ENCODE results near the gene TMEM181.

GRCh38 chr6:158644231-158645063, 84.6 kb downstream of the TMEM181 start, which contains the start of gene DYNLT1:
- TF ChIP-seq, protein P1, sequence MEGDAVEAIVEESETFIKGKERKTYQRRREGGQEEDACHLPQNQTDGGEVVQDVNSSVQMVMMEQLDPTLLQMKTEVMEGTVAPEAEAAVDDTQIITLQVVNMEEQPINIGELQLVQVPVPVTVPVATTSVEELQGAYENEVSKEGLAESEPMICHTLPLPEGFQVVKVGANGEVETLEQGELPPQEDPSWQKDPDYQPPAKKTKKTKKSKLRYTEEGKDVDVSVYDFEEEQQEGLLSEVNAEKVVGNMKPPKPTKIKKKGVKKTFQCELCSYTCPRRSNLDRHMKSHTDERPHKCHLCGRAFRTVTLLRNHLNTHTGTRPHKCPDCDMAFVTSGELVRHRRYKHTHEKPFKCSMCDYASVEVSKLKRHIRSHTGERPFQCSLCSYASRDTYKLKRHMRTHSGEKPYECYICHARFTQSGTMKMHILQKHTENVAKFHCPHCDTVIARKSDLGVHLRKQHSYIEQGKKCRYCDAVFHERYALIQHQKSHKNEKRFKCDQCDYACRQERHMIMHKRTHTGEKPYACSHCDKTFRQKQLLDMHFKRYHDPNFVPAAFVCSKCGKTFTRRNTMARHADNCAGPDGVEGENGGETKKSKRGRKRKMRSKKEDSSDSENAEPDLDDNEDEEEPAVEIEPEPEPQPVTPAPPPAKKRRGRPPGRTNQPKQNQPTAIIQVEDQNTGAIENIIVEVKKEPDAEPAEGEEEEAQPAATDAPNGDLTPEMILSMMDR (conservative IDR thresholded peaks at IDR 0.05 in 1 of 2, IDR thresholded peaks at IDR 0.05 in 1 of 2; ENCODE audit: extremely low read depth in 1 of 2, insufficient read depth in 1 of 2, low read depth in 1 of 2, low read length in 2 of 2), result no peak
- TF ChIP-seq EZH2 (IDR thresholded peaks at IDR 0.05; ENCODE audit: borderline replicate concordance, low read length), result no peak

Data from mammary epithelial cell (primary cell).